OCI-LY3 (cell line): ENCODE data around the gene IQGAP2.

Experiments used
- CTCF ChIP-seq: fragments of 200-600, 300-600 bp; sonication (generic); IDR thresholded peaks from 2 replicates; pipeline ENCODE4 v1.5.1; 2014; ENCODE audit warnings: antibody characterized with exemption, low read length, low read depth
- EZH2phosphoT487 ChIP-seq: fragments of 200-600 bp; shearing (Covaris generic); IDR thresholded peaks from 2 replicates; pipeline ENCODE4 v1.6.1; 2018; ENCODE audit warnings: antibody characterized with exemption, mixed run types, low read depth

- TF ChIP-seq CTCF (no peak), EZH2phosphoT487 (no peak)
Measured at GRCh38 chr5:76368941-76369340, 34.1 kb upstream of the IQGAP2 start.
